HepG2 (cell line): ENCODE results near the gene PALM. TPM values are rescaled to one million over a fixed set of nuclear protein-coding genes. Genes with fewer than 3 reads are reported as not detected.
A peak's percentile ranks its signal among the peaks of the same experiment; 100 is the strongest.

Source experiments
- BRF2 ChIP-seq: sonication (generic); formaldehyde crosslinking; IDR thresholded peaks from 2 replicates; pipeline ENCODE4 v1.8.1; 2022; ENCODE audit warnings: mild to moderate bottlenecking, missing genetic modification reagents
- EP300 ChIP-seq, 3 experiments: sonication (generic) in 1 of 3; formaldehyde crosslinking in 1 of 3; IDR thresholded peaks; 2 replicates each; pipeline versions ENCODE4 v1.5.1 to v1.6.1; 2011 to 2020; ENCODE audit warnings: low read depth in 2 of 3, low read length in 2 of 3, borderline replicate concordance in 1 of 3, improper control_type of control experiment in 1 of 3, mild to moderate bottlenecking in 1 of 3, missing genetic modification reagents in 1 of 3, moderate library complexity in 1 of 3
- MLXIP ChIP-seq: sonication (generic); formaldehyde crosslinking; IDR thresholded peaks from 2 replicates; pipeline ENCODE4 v1.9.0; 2021; ENCODE audit warnings: missing genetic modification reagents, borderline replicate concordance
- SAP130 ChIP-seq: IDR thresholded peaks from 2 replicates; pipeline ENCODE4 v1.6.1; 2016; ENCODE audit warnings: low read depth
- TAF1 ChIP-seq: sonication (generic); formaldehyde crosslinking; IDR thresholded peaks from 2 replicates; pipeline ENCODE4 v1.4.0; 2020; ENCODE audit warnings: missing genetic modification reagents
- ZNF253 ChIP-seq: sonication (generic); formaldehyde crosslinking; IDR thresholded peaks from 2 replicates; pipeline ENCODE4 v1.8.0; 2022; ENCODE audit warnings: mild to moderate bottlenecking, missing genetic modification reagents, borderline replicate concordance
- ZNF589 ChIP-seq: sonication (generic); formaldehyde crosslinking; conservative IDR thresholded peaks from 2 replicates; pipeline ENCODE4 v1.8.0; 2022; ENCODE audit warnings: mild to moderate bottlenecking, moderate library complexity, missing genetic modification reagents
- ZNF597 ChIP-seq: sonication (generic); formaldehyde crosslinking; IDR thresholded peaks from 2 replicates; pipeline ENCODE4 v1.5.0; 2020; ENCODE audit warnings: missing genetic modification reagents
- ZNF746 ChIP-seq: sonication (generic); formaldehyde crosslinking; IDR thresholded peaks from 2 replicates; pipeline ENCODE4 v1.8.0; 2022; ENCODE audit warnings: mild to moderate bottlenecking, missing genetic modification reagents
- polyA plus RNA-seq, 8 experiments: library from polyadenylated mRNA; depleted of rRNA in 3 of 8; stranded (reverse) in 7 of 8; unstranded in 1 of 8; fragments of >200 nt; fragmentation: Illumina TruSeq in 4 of 8; extraction: Trizol in 4 of 8; gene quantifications; 2 replicates each; pipeline versions ENCODE4 v1.2.1 to v1.2.3, GENCODE V29; 2011 to 2016; ENCODE audit warnings: low read depth in 4 of 8, missing spikeins in 1 of 8, mixed read lengths in 1 of 8; ENCODE audit not compliant: insufficient read depth in 1 of 8
- total RNA-seq, 5 experiments: library from RNA; depleted of rRNA; stranded (reverse); fragments of >200 nt; fragmentation: Illumina TruSeq; extraction: Trizol; gene quantifications; 2 replicates each; pipeline ENCODE4 v1.2.3, GENCODE V29; 2016; ENCODE audit warnings: low read depth in 1 of 5
- TF ChIP-seq, protein P1 (sequence below): sonication (generic); formaldehyde crosslinking; IDR thresholded peaks from 2 replicates; pipeline ENCODE4 v1.4.0; 2020; ENCODE audit warnings: missing genetic modification reagents, borderline replicate concordance
- TF ChIP-seq, protein P2 (sequence below): sonication (generic); formaldehyde crosslinking; IDR thresholded peaks from 2 replicates; pipeline ENCODE4 v1.8.0; 2022; ENCODE audit warnings: mild to moderate bottlenecking, missing genetic modification reagents, moderate library complexity

The PALM gene
- total and polyA plus RNA-seq, 2 of the 13 experiments (the other 11 are each of a cell fraction or from before 2014, with no cell fraction given): 4.0 to 9.7 TPM

- TF ChIP-seq EP300 (IDR thresholded peaks at IDR 0.05; ENCODE audit: low read depth in 2 of 2, low read length in 2 of 2): peak in 1 of 2 experiments; percentile 69; a peak in 2 of 4 replicates
- peak; percentile 76 for TF ChIP-seq EP300 (CRISPR knock-in tag; IDR thresholded peaks at IDR 0.05; ENCODE audit: borderline replicate concordance)
- TF ChIP-seq ZNF746 (CRISPR knock-in tag): 0 out of 2 replicates have a peak, but pooled peaks have one; percentile 80
- TF ChIP-seq ZNF597 (CRISPR knock-in tag): no peak
- TF ChIP-seq TAF1 (CRISPR knock-in tag): peak; percentile 90
- no peak for TF ChIP-seq MLXIP
- TF ChIP-seq SAP130 (CRISPR knock-in tag): peak; percentile 99
- no peak for TF ChIP-seq ZNF253 (CRISPR knock-in tag)
- TF ChIP-seq, protein P1, sequence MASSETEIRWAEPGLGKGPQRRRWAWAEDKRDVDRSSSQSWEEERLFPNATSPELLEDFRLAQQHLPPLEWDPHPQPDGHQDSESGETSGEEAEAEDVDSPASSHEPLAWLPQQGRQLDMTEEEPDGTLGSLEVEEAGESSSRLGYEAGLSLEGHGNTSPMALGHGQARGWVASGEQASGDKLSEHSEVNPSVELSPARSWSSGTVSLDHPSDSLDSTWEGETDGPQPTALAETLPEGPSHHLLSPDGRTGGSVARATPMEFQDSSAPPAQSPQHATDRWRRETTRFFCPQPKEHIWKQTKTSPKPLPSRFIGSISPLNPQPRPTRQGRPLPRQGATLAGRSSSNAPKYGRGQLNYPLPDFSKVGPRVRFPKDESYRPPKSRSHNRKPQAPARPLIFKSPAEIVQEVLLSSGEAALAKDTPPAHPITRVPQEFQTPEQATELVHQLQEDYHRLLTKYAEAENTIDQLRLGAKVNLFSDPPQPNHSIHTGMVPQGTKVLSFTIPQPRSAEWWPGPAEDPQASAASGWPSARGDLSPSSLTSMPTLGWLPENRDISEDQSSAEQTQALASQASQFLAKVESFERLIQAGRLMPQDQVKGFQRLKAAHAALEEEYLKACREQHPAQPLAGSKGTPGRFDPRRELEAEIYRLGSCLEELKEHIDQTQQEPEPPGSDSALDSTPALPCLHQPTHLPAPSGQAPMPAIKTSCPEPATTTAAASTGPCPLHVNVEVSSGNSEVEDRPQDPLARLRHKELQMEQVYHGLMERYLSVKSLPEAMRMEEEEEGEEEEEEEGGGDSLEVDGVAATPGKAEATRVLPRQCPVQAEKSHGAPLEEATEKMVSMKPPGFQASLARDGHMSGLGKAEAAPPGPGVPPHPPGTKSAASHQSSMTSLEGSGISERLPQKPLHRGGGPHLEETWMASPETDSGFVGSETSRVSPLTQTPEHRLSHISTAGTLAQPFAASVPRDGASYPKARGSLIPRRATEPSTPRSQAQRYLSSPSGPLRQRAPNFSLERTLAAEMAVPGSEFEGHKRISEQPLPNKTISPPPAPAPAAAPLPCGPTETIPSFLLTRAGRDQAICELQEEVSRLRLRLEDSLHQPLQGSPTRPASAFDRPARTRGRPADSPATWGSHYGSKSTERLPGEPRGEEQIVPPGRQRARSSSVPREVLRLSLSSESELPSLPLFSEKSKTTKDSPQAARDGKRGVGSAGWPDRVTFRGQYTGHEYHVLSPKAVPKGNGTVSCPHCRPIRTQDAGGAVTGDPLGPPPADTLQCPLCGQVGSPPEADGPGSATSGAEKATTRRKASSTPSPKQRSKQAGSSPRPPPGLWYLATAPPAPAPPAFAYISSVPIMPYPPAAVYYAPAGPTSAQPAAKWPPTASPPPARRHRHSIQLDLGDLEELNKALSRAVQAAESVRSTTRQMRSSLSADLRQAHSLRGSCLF (CRISPR knock-in tag): no peak
- TF ChIP-seq, protein P2, sequence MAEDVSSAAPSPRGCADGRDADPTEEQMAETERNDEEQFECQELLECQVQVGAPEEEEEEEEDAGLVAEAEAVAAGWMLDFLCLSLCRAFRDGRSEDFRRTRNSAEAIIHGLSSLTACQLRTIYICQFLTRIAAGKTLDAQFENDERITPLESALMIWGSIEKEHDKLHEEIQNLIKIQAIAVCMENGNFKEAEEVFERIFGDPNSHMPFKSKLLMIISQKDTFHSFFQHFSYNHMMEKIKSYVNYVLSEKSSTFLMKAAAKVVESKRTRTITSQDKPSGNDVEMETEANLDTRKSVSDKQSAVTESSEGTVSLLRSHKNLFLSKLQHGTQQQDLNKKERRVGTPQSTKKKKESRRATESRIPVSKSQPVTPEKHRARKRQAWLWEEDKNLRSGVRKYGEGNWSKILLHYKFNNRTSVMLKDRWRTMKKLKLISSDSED (CRISPR knock-in tag): no peak
- 0 out of 2 replicates have a peak, but pooled peaks have one; percentile 63 for TF ChIP-seq ZNF589 (CRISPR knock-in tag)
- TF ChIP-seq BRF2: peak; percentile 46; the same call in 1 of the 2 replicates
These were observed 47.8 kb upstream of the PALM start (continued) for GRCh38 chr19:660793-661426.
